ENCODE results near the gene IGF2BP3. TPM values are rescaled to one million over a fixed set of nuclear protein-coding genes. Genes with fewer than 3 reads are reported as not detected.

The IGF2BP3 gene
- total and polyA plus RNA-seq, 4 donors, result 0.18 to 60.2 (median 1.5) TPM

- Histone ChIP-seq H3K27me3 (ENCODE audit: control insufficient read depth in 3 of 3, insufficient read depth in 3 of 3, low read length in 2 of 3) (no peaks in the 10 kb centered on the region), H3K4me1 (ENCODE audit: control insufficient read depth in 5 of 5, insufficient read depth in 5 of 5, low read length in 5 of 5) (peaks cover 0 to 1% (median 0%) of the 10 kb centered on the region in 5 donors), H3K4me3 (no peak overlapping the region), H3K27ac (ENCODE audit: low read depth in 1 of 2, low read length in 1 of 2) (no peak overlapping the region), H3K9ac (ENCODE audit: insufficient read depth in 1 of 2, low read length in 2 of 2) (no peak overlapping the region), H3K9me3 (ENCODE audit: control insufficient read depth in 4 of 4, insufficient read depth in 3 of 4, low read length in 3 of 4) (no peaks in the 10 kb centered on the region), H3K36me3 (ENCODE audit: control insufficient read depth in 4 of 4, insufficient read depth in 4 of 4, low read length in 4 of 4) (peaks cover 0 to 9% (median 0%) of the 10 kb centered on the region in 4 donors)
- TF ChIP-seq CTCF (IDR thresholded peaks at IDR 0.05; ENCODE audit: control extremely low read depth, extremely low read depth), result no peak
- no peak for DNase-seq
- 81 to 84% methylated on average over 4 of the region's 4 CpGs for whole genome bisulfite sequencing, 2 donors
- ATAC-seq (ENCODE audit: insufficient read depth, low FRiP score), result no peak
Measured at GRCh38 chr7:23268746-23269145, 201.5 kb downstream of the IGF2BP3 start.

GRCh38 chr7:23268167-23268566 is 202.1 kb downstream of the IGF2BP3 start:
- Histone ChIP-seq H3K27me3 (ENCODE audit: control insufficient read depth in 3 of 3, insufficient read depth in 3 of 3, low read length in 2 of 3) (no peaks in the 10 kb centered on the region), H3K9me3 (ENCODE audit: control insufficient read depth in 4 of 4, insufficient read depth in 3 of 4, low read length in 3 of 4) (no peaks in the 10 kb centered on the region), H3K4me3 (no peak overlapping the region), H3K9ac (ENCODE audit: insufficient read depth in 1 of 2, low read length in 2 of 2) (no peak overlapping the region), H3K27ac (ENCODE audit: low read depth in 1 of 2, low read length in 1 of 2) (no peak overlapping the region), H3K4me1 (ENCODE audit: control insufficient read depth in 5 of 5, insufficient read depth in 5 of 5, low read length in 5 of 5) (no peaks in the 10 kb centered on the region), H3K36me3 (ENCODE audit: control insufficient read depth in 4 of 4, insufficient read depth in 4 of 4, low read length in 4 of 4) (peaks cover 0 to 9% (median 0%) of the 10 kb centered on the region in 4 donors)
- no peak for DNase-seq
- ATAC-seq (ENCODE audit: insufficient read depth, low FRiP score), result no peak
- WGBS, 2 donors, result 99 to 100% methylated on average over 2 of the region's 2 CpGs
- TF ChIP-seq CTCF (IDR thresholded peaks at IDR 0.05; ENCODE audit: control extremely low read depth, extremely low read depth), result no peak

GRCh38 chr7:23267357-23267756 is 202.9 kb downstream of the IGF2BP3 start:
- H3K9me3 ChIP-seq (ENCODE audit: control insufficient read depth in 4 of 4, insufficient read depth in 3 of 4, low read length in 3 of 4), result no peaks in the 10 kb centered on the region
- ATAC-seq (ENCODE audit: insufficient read depth, low FRiP score), result no peak
- H3K27ac ChIP-seq (ENCODE audit: low read depth in 1 of 2, low read length in 1 of 2), result no peak overlapping the region
- TF ChIP-seq CTCF (IDR thresholded peaks at IDR 0.05; ENCODE audit: control extremely low read depth, extremely low read depth), result no peak
- DNase-seq, result no peak
- WGBS, 2 donors, result 92 to 98% methylated on average over 2 of the region's 2 CpGs
- H3K9ac ChIP-seq (ENCODE audit: insufficient read depth in 1 of 2, low read length in 2 of 2), result no peak overlapping the region
- H3K36me3 ChIP-seq (ENCODE audit: control insufficient read depth in 4 of 4, insufficient read depth in 4 of 4, low read length in 4 of 4), result peaks cover 0 to 9% (median 0%) of the 10 kb centered on the region in 4 donors
- H3K27me3 ChIP-seq (ENCODE audit: control insufficient read depth in 3 of 3, insufficient read depth in 3 of 3, low read length in 2 of 3), result no peaks in the 10 kb centered on the region
- no peak overlapping the region for H3K4me3 ChIP-seq
- no peaks in the 10 kb centered on the region for H3K4me1 ChIP-seq (ENCODE audit: control insufficient read depth in 5 of 5, insufficient read depth in 5 of 5, low read length in 5 of 5)

GRCh38 chr7:23266918-23267317 is 203.4 kb downstream of the IGF2BP3 start:
- H3K27me3 ChIP-seq (ENCODE audit: control insufficient read depth in 3 of 3, insufficient read depth in 3 of 3, low read length in 2 of 3), result no peaks in the 10 kb centered on the region
- WGBS, 2 donors, result 87 to 100% methylated on average over 2 of the region's 2 CpGs

More at GRCh38 chr7:23266918-23267317, 203.4 kb downstream of the IGF2BP3 start:
- DNase-seq (no peak), ATAC-seq (ENCODE audit: insufficient read depth, low FRiP score) (no peak)
- no peaks in the 10 kb centered on the region for H3K4me1 ChIP-seq (ENCODE audit: control insufficient read depth in 5 of 5, insufficient read depth in 5 of 5, low read length in 5 of 5)
- H3K36me3 ChIP-seq (ENCODE audit: control insufficient read depth in 4 of 4, insufficient read depth in 4 of 4, low read length in 4 of 4), result peaks cover 0 to 9% (median 0%) of the 10 kb centered on the region in 4 donors
- no peak overlapping the region for H3K4me3 ChIP-seq
- no peaks in the 10 kb centered on the region for H3K9me3 ChIP-seq (ENCODE audit: control insufficient read depth in 4 of 4, insufficient read depth in 3 of 4, low read length in 3 of 4)
- no peak overlapping the region for H3K27ac ChIP-seq (ENCODE audit: low read depth in 1 of 2, low read length in 1 of 2)
- no peak for TF ChIP-seq CTCF (IDR thresholded peaks at IDR 0.05; ENCODE audit: control extremely low read depth, extremely low read depth)
- H3K9ac ChIP-seq (ENCODE audit: insufficient read depth in 1 of 2, low read length in 2 of 2), result no peak overlapping the region

Data from lung (tissue), 12 donors.